Inferior parietal cortex (tissue), 1 donor: ENCODE results near the gene CLEC17A.
A peak's percentile ranks its signal among the peaks of the same experiment; 100 is the strongest.
"Not testable (repeated sequence)": the region's sequence is repeated elsewhere in the genome, so short reads cannot be mapped to it uniquely, and the experiment has no call there.

ENCODE experiments used
- DNase-seq: peaks from one replicate; pipeline ENCODE4 v3.0.0-alpha.2; 2016; ENCODE audit errors: extremely low spot score

The CLEC17A gene

GRCh38 chr19:14558370-14559066, 24.4 kb upstream of the CLEC17A start:
- DNase-seq: no peak

DNA sequence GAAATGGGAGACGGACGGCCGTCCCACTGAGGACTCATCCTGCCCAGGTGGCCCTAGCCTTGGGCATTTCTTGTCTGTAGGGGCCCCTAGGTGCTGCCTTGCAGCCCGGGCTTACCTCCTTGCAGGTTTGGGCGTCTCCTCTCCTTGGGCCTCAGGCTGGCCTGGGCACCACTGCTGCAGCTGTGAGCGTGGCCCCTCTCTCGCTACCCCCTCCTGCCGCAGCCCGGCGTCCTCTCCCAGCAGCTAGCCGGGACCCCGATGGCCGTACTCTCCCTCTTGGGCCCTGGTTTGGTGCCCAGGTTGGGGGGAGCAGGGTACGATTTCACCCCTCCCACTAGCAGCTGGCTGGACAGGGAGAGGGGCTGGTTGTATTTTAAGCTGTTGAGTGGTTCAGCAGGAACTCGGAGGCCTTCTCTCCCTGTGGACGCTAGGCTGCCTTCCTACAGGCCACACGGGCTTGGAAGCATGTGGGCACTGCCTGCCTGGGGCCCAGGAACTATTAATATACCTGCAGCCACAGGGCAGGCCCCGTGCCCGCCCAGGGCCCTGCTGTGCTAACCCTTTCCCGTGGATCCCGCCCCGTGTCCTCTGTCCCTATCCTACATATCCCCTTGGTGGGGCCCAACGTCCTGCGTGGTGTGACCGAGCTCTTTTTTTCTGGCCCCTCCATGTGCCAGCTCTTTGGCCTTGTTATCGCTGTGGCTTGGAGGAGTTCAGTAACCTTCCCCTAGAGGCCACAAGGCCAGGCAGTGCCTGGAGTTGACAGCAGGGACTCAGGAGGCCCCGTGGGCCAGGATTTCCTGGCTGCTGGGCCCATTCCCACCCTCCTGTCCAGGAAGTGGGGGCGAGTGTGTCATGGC, 22.7 kb upstream of the CLEC17A start:
- no peak for DNase-seq

DNA sequence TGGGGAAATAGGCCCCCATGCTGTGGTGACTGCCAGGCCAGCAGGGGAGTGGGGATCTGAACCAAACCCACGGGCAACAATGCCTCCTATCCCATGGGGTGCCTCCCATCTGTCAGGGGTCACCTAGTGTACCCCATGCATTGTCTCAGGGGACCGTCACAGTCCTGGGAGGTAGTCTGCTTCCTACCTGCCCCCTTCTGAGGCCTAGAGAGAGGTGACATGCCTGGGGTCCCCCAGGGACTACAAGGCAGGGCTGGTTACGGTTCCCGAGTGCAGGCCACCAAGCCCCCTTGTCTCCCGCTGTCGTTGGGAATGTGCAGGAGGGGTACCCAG, 22.1 kb upstream of the CLEC17A start:
- DNase-seq: no peak

- DNase-seq: no peak
Observed at GRCh38 chr19:14561249-14561648, 21.6 kb upstream of the CLEC17A start.

- no peak for DNase-seq
Observed at GRCh38 chr19:14561847-14562351, 21.0 kb upstream of the CLEC17A start.

- no peak for DNase-seq
Observed at GRCh38 chr19:14562660-14563589, 20.0 kb upstream of the CLEC17A start.

- DNase-seq: no peak
Observed at GRCh38 chr19:14563590-14563926, 19.3 kb upstream of the CLEC17A start.

DNA sequence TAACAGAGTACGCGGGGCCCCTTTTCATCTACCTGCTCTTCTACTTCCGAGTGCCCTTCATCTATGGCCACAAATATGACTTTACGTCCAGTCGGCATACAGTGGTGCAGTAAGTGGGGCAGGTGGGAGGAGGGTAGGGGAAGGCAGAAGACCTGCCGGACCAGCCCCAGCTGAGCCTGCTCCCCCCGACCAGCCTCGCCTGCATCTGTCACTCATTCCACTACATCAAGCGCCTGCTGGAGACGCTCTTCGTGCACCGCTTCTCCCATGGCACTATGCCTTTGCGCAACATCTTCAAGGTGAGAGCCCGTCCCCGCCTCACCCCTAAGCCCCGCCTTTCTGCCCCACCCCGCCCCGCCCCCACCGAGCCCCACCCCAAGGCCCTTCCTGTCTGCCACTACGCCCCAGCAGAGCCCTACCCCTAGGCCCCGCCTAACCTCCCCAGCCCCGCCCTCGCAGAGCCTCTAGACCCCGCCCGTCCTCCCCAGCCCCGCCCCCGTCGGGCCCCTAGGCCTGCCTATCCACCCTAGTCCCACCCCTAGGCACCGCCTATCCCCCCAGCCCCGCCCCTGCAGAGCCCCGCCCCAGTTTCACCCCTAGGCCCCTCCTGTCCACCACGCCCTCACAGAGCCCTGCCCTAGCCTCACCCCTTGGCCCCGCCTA, 18.8 kb upstream of the CLEC17A start:
- DNase-seq: no peak

GRCh38 chr19:14564652-14565297, 18.1 kb upstream of the CLEC17A start:
- DNase-seq: not testable (repeated sequence)

DNA sequence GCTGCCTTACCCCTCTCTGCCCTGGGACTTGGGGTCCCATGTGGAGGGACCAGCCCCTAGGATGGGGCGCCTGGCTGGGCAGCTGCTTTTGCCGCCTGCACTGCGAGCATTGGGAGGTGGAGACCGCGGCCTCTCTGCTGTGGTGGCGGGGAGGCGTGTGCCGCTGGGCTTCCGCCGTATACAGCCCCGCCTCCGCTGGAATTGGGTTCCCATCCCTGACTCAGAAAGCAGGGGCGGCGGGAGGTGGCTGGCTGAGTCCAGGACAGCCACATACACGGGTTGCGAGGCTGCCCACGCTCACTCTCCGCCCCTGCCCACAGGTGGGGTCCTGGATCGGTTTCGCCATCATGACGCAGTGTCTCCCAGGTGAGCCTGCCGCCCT, 17.6 kb upstream of the CLEC17A start:
- no peak for DNase-seq

GRCh38 chr19:14565765-14566711, 16.8 kb upstream of the CLEC17A start:
- DNase-seq: no peak

DNA sequence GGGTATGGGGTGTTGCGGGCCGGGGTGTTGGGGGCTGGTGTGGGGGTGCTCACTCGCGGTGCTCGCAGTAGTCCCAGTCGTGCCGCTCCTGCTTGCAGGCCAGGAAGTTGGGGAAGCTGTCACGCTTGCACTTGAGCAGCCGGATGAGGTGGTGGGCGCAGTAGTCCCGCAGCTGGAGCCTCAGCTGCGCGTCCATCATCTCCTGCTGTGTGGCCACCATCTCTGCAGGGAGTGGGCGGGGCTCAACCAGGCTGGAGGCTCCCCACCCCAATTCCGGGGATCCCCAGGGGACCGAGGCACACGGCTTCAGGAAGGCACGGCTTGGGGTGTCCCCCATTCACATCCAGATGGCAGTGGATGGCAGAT, 16.2 kb upstream of the CLEC17A start:
- no peak for DNase-seq

DNA sequence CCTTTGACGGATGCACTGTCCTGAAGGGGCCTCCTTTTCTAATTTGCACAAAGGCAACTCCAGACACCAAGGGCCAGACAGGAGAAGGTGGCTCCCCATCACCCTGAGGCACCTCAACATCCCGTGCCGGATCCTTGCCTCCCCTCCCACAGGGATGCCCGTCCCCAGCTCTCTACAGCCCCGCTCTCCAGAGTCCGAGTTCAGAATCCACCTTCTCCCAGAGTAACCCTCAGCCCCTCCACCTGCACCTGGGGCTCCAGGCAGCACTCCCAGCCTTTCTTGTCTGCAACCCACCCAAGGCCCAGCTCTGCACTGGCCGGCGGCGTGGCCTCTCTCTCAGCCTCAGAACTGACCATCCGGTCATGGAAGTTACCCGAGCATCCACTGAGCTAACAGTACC, 15.8 kb upstream of the CLEC17A start:
- DNase-seq: no peak

DNA sequence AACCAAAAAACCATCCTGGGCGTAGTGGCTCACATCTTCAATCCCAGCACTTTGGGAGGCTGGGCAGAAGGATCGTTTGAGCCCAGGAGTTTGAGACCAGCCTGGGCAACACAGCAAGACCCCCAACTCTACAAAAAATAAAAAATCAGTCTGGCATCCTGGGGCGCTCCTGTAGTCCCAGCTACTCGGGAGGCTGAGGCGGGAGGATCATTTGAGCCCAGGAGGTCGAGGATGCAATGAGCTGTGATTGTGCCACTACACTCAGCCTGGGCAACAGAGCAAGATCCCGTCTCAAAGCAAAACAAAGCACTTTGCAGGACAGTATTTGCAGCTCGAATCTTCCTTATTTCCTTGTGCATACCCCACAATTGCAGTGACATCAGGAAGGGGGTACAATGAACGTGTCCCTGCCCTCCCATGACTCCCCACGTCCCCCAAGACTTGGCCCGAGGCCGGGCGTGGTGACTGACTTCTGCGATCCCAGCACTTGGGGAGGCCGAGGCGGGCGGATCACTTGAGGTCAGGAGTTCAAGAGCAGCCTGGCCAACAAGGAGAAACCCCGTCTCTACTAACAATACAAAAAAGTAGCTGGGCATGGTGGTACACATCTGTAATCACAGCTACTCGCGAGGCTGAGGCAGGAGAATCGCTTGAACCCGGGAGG, 11.9 kb upstream of the CLEC17A start:
- DNase-seq: no peak

DNA sequence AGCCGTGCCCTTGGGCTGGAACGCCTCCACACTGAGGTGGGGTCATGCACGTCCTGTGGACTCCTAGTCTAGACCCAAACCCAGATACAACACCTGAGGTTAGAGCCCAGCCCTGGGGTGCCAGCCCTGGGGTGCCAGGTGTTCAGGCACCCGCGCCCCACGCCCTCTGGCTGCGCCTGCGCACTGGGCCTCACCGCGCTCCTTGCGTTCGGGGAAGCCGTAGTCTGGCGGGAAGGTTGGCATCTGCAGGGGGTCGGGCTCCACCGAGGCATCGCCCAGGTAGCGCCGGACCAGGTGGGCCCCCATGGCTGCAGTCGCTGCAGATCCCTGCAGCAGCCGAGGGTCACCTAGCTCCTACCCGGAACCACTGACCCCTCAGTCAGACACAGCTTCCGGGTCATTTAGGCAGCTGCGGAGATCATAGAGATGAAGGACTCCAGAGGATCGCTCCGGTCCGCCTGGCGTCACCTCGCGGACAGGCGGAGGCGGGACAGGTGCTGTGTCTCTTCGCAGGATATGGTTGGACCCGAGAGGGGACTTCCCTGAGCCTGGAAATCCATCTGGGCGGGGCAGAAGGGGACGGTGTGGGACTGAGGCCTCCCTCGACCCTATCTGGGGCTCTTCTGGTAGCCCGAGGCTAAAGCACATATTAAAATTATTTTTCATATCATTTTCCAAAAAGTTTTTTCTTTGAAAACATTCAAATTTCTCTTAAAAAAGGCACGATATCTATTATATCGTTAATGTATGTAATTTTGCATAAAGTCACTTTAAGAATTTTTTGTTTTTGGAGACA, 11.0 kb upstream of the CLEC17A start, which contains the start of gene NDUFB7:
Gene NDUFB7, minus strand, starts transcription at position 372 of the 796 bp plus-strand sequence. Its CDS starts 66 bp downstream, at position 306.
- DNase-seq: peak; percentile 98

DNA sequence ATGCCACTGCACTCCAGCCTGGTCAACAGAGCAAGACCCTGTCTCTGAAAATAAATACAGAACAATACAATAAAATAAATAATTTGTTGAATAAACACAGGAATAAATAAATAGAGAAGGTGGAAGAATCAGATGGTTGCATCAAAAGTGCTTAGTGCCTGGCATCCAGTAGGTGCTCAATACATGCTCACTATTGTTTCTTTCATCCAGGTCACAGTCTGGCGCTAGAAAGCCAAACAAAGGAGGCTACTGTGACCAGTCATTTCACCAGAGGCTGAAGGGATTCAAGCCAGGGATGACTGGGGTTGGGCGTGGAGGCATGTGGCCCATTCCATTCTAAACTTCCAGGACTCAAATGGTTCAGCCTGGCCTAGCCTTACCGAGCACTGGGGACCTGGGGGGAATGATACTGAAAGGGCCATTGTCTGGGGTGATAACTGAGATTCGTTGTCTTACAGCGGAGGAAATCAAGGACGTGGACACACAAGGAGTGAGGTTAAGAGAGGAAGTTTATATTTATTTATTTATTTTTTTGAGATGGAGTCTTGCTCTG, 7.4 kb upstream of the CLEC17A start:
- DNase-seq: no peak

DNA sequence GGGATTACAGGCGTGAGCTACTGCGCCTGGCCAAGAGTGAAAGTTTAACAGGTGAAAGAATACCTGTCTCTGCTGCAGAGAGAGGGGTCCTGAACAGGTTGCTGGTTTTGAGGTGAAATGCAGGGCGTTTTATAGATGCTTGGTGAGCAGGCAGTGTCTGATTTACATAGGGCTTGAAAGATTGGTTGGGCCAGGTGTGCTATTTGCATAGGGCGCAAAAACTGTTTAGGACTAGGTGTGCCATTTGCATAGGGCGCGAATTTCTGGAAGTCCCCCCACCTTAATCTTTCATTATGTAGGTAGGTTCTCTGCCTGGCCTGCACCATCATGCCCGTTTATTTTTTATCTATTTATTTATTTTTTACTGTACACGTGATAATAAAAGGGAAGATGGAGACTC, 6.5 kb upstream of the CLEC17A start:
- DNase-seq: no peak

DNA sequence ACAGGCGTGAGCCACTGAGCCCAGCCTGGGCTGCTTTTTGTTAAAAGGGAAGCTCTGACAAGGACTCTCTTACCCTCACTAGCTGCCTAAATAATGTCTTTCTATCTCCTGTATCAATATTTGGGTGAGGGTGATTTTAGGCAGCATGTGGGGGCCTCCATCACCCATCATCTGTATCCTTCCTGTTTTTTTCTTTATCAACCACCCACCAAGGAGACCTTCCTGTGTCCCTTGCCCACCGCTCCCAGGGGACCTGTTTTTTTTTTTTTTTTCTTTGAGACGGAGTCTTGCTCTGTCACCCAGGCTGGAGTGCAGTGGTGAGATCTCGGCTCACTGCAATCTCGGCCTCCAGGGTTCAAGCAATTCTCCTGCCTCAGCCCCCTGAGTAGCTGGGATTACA, 5.6 kb upstream of the CLEC17A start:
- no peak for DNase-seq
